G401 (cell line): Measurements from ENCODE around the gene MKRN2OS. TPM values are rescaled to one million over a fixed set of nuclear protein-coding genes. Genes with fewer than 3 reads are reported as not detected.

Source experiments
- DNase-seq: peaks from one replicate; pipeline ENCODE4 v3.0.0-alpha.2; 2015; ENCODE audit warnings: low spot score
- in situ Hi-C: cut with HindIII; loops from 2 replicates; pipeline ENCODE4 v1.10.0; 2016; ENCODE audit warnings: low sequenced_read_pairs, mixed read lengths
- total RNA-seq: library from RNA; depleted of rRNA; stranded (reverse); fragments of >200 nt; shearing (Covaris generic); gene quantifications from 2 replicates; pipeline ENCODE4 v1.2.3, GENCODE V29; 2014; rRNA removed

MKRN2OS gene
- not detected in 2 replicates for total RNA-seq

- peak; percentile 90 for DNase-seq
- in situ Hi-C loops = no loop called here
These were observed at the start of gene MKRN2OS for GRCh38 chr3:12545473-12545791. MKRN2OS (minus strand) TSS chr3:12545499; CDS start chr3:12545464, 35 bp downstream.

- DNase-seq = no peak
- in situ Hi-C loops = no loop called here
These were observed 48.2 kb upstream of the MKRN2OS start for GRCh38 chr3:12593473-12593872.

- no peak for DNase-seq
These were observed 46.9 kb upstream of the MKRN2OS start for GRCh38 chr3:12591997-12592715.

GRCh38 chr3:12591456-12591855 is 46.2 kb upstream of the MKRN2OS start:
- in situ Hi-C loops = no loop called here
- no peak for DNase-seq

More at GRCh38 chr3:12591997-12592715, 46.9 kb upstream of the MKRN2OS start:
- in situ Hi-C loops = no loop called here

GRCh38 chr3:12590096-12590495 is 44.8 kb upstream of the MKRN2OS start:
- in situ Hi-C loops = no loop called here
- no peak for DNase-seq

- in situ Hi-C loops = no loop called here
- no peak for DNase-seq
These were observed 43.0 kb upstream of the MKRN2OS start for GRCh38 chr3:12588039-12589009.

GRCh38 chr3:12586403-12586802 is 41.1 kb upstream of the MKRN2OS start:
- no peak for DNase-seq
- in situ Hi-C loops = no loop called here

- DNase-seq = no peak
- in situ Hi-C loops = no loop called here
These were observed 40.7 kb upstream of the MKRN2OS start for GRCh38 chr3:12585970-12586369.

GRCh38 chr3:12585181-12585580 is 39.9 kb upstream of the MKRN2OS start:
- DNase-seq = no peak
- in situ Hi-C loops = no loop called here

- in situ Hi-C loops = no loop called here
- DNase-seq = no peak
These were observed 38.8 kb upstream of the MKRN2OS start for GRCh38 chr3:12584083-12584482.

GRCh38 chr3:12583280-12583679 is 38.0 kb upstream of the MKRN2OS start:
- in situ Hi-C loops = no loop called here
- DNase-seq = no peak

GRCh38 chr3:12582730-12583129 is 37.4 kb upstream of the MKRN2OS start:
- DNase-seq = no peak
- in situ Hi-C loops = no loop called here

- in situ Hi-C loops = no loop called here
- no peak for DNase-seq
These were observed 34.6 kb upstream of the MKRN2OS start for GRCh38 chr3:12579905-12580304.

- in situ Hi-C loops = no loop called here
- no peak for DNase-seq
These were observed 34.2 kb upstream of the MKRN2OS start for GRCh38 chr3:12579456-12579855.

- in situ Hi-C loops = no loop called here
- DNase-seq = no peak
These were observed 33.4 kb upstream of the MKRN2OS start for GRCh38 chr3:12578742-12579141.

GRCh38 chr3:12577379-12577778 is 32.1 kb upstream of the MKRN2OS start:
- DNase-seq = no peak
- in situ Hi-C loops = no loop called here

GRCh38 chr3:12574661-12575060 is 29.4 kb upstream of the MKRN2OS start:
- in situ Hi-C loops = no loop called here
- DNase-seq = no peak

- no peak for DNase-seq
- in situ Hi-C loops = no loop called here
These were observed 28.8 kb upstream of the MKRN2OS start for GRCh38 chr3:12574131-12574530.

- in situ Hi-C loops = no loop called here
- DNase-seq = no peak
These were observed 26.7 kb upstream of the MKRN2OS start for GRCh38 chr3:12571986-12572385.

GRCh38 chr3:12569836-12570235 is 24.5 kb upstream of the MKRN2OS start:
- DNase-seq = no peak
- in situ Hi-C loops = no loop called here
